Measurements from ENCODE around the gene GPATCH4.
"Not testable (repeated sequence)": the region's sequence is repeated elsewhere in the genome, so short reads cannot be mapped to it uniquely, and the experiment has no call there.

Gene GPATCH4

DNA sequence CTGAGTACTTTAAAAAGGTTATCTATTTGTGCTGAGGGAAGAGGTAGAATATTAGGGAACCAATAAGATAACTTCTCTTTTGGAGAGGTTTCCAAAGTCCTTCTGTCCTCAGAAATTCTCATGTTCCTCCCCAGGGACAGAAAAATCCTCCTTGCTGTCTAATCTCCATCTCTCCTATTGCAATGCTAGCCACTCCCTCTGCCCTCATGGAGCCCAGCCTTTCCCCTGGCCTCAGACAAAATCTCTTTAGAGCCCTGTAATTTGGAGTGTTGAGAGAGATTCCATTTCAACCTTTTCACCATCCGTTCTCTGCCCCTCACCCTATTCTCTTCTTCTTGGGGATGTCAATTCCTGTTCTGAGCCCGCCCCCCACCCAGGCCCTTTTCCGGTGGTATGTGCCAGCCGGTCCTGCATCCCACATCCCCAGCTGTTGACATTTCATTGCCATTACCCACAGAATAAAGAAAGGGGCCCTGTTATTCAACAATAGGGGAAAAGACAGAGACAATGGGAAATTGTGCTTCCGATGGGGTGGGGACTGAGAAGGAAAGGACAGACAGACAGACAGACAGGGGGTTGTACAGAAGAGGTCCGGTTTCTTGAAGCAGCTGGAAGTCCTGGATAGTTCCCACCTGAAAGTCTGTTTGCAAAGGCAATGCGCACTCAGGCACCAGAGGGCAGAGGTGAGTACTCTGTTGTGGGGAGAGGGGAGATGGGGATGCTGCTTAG is 17.7 kb upstream of the GPATCH4 start, which contains the start of gene HAPLN2:
HAPLN2 (plus strand) TSS at position 563 of the 729 bp plus-strand sequence. CDS start 4,076 bp downstream, outside the sequence.
- Histone ChIP-seq H3K4me3 (no peak within 1 kb of the TSS), H3K4me2 (no peak within 1 kb of the TSS), H3K4me1 (no peaks in the 10 kb centered on the region), H4K20me1 (peaks cover 26% of the 10 kb centered on the region; the same call in 1 of the 2 replicates), H3K9me3 (no peaks in the 10 kb centered on the region), H3K9ac (no peak within 1 kb of the TSS), H3K36me3 (no peaks in the 10 kb centered on the region), H3K27me3 (peaks cover 88% of the 10 kb centered on the region), H3K27ac (no peak within 1 kb of the TSS)
- no peak for TF ChIP-seq Cebpa-rat (IDR thresholded peaks at IDR 0.05)

DNA sequence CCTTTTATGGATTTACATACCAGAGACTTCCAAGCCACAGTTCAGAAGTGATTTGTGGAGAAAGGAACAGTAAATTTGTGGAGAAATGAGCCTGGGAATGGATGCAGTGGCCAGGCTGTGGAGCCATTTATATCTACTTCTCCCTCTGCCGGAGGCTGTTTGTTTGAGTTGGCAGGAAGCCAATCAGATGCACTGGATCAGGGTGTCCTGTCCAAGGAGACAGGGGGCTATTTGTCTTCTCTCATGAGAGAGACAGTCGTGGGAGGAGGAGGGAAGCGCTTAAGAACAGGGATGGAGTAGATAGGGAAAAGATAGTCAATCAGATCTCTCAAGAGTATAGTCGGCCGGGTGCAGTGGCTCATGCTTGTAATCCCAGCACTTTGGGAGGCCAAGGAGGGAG is 15.2 kb upstream of the GPATCH4 start:
- H3K9me3 ChIP-seq: no peaks in the 10 kb centered on the region
- no peak overlapping the region for H3K4me2 ChIP-seq
- no peak for TF ChIP-seq Cebpa-rat (IDR thresholded peaks at IDR 0.05)
- H3K27me3 ChIP-seq: peaks cover 64% of the 10 kb centered on the region
- no peak overlapping the region for H3K27ac ChIP-seq
- H3K9ac ChIP-seq: no peak overlapping the region
- no peak overlapping the region for H3K4me3 ChIP-seq
- no peaks in the 10 kb centered on the region for H3K4me1 ChIP-seq
- H4K20me1 ChIP-seq: peaks cover 6% of the 10 kb centered on the region; the same call in 1 of the 2 replicates
- H3K36me3 ChIP-seq: no peaks in the 10 kb centered on the region

DNA sequence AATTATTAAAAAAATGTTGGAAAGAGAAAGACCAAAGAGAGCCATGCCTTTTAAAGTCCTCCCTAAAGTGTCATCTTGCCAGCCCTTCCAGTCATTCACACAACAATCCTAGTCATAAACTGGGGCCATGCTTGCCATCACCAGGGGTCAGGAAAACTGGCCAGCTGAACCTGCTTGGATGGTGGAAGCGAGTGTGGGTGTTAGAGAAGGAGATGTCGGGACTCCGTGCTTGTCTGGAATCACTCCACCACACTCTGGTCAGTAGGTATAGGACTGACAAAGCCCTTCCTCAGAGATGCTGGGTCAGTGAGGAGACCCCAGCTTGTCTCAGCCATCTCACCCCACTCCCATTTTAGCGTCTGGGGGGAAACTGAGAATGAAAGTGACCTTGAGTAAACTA is 14.7 kb upstream of the GPATCH4 start:
- Histone ChIP-seq H3K9ac (no peak overlapping the region), H3K4me3 (no peak overlapping the region), H4K20me1 (peaks cover under 1% of the 10 kb centered on the region; the same call in 1 of the 2 replicates), H3K36me3 (no peaks in the 10 kb centered on the region), H3K27me3 (peaks cover 59% of the 10 kb centered on the region), H3K4me2 (no peak overlapping the region), H3K4me1 (no peaks in the 10 kb centered on the region), H3K9me3 (no peaks in the 10 kb centered on the region), H3K27ac (no peak overlapping the region)
- no peak for TF ChIP-seq Cebpa-rat (IDR thresholded peaks at IDR 0.05)

GRCh38 chr1:156612666-156613065 is 11.4 kb upstream of the GPATCH4 start:
- no peak for TF ChIP-seq Cebpa-rat (IDR thresholded peaks at IDR 0.05)
- Histone ChIP-seq H3K27me3 (peaks cover 34% of the 10 kb centered on the region), H3K9ac (no peak overlapping the region), H4K20me1 (no peaks in the 10 kb centered on the region), H3K4me3 (no peak overlapping the region), H3K4me1 (peaks cover 13% of the 10 kb centered on the region), H3K27ac (no peak overlapping the region), H3K36me3 (no peaks in the 10 kb centered on the region), H3K4me2 (no peak overlapping the region), H3K9me3 (no peaks in the 10 kb centered on the region)

GRCh38 chr1:156610072-156610471 is 8.8 kb upstream of the GPATCH4 start:
- not testable (repeated sequence) for H3K4me3 ChIP-seq, H3K4me2 ChIP-seq, H3K9me3 ChIP-seq, H4K20me1 ChIP-seq, H3K27ac ChIP-seq, H3K9ac ChIP-seq, H3K36me3 ChIP-seq
- Histone ChIP-seq H3K27me3 (peaks cover 12% of the 10 kb centered on the region), H3K4me1 (peaks cover 23% of the 10 kb centered on the region)

DNA sequence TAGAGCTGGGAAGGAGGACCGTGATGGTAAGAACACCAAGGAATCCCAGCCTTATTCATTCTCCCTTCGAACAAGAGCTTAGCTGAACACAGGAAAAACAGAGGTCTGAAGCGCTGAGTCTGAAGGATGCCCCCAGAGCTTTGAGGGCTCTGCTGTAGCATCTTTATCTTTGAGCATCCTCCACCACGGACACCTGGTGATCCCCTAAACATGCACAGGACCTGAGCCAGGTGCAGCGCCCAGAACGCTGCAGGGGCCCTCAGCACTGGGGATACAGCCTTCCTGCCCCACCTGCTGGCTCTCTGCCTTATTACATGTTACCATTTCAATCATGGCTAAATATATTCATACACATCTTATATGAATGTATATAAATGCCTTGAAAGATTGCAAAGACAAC is 7.7 kb upstream of the GPATCH4 start:
- Histone ChIP-seq H3K9ac (no peak overlapping the region), H3K4me1 (peaks cover 23% of the 10 kb centered on the region), H3K4me3 (no peak overlapping the region), H3K4me2 (no peak overlapping the region), H3K27me3 (peaks cover under 1% of the 10 kb centered on the region; the same call in 1 of the 2 replicates), H3K36me3 (no peaks in the 10 kb centered on the region), H3K9me3 (no peaks in the 10 kb centered on the region), H3K27ac (no peak overlapping the region), H4K20me1 (no peaks in the 10 kb centered on the region)
- TF ChIP-seq Cebpa-rat (IDR thresholded peaks at IDR 0.05): no peak

DNA sequence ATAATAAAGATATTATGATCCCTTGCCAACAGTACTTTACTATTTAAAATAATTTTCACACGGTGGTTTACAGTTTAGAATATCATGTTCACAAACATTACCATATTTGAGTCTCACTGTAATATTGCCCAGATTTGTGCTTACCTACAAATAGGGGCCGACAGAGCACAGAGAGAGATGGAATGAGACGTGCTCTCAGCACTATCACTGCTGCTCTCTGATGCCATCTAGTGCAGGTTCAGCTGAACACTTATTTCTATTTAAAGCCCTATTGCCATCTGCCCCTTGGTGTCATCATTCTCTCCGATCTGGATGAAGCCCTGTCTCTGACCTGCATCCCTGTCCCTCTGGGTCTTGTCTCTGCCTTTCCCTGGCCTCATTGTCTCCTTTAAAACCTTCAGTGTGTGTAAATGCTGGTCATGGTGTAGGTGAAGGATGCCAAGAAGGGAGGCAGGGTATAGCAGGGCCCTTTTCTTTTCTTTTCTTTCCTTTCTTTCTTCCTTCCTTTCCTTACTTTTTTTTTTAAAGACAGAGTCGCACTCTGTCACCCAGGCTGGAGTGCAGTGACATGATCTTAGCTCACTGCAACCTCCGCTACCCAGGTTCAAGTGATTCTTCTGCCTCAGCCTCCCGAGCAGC is 6.9 kb upstream of the GPATCH4 start:
- H3K9ac ChIP-seq: no peak overlapping the region
- peak overlapping the region; percentile 33 for H3K4me2 ChIP-seq
- H3K4me1 ChIP-seq: peaks cover 23% of the 10 kb centered on the region
- no peaks in the 10 kb centered on the region for H3K36me3 ChIP-seq
- no peaks in the 10 kb centered on the region for H3K9me3 ChIP-seq
- no peak overlapping the region for H3K27ac ChIP-seq
- no peaks in the 10 kb centered on the region for H3K27me3 ChIP-seq
- H3K4me3 ChIP-seq: no peak overlapping the region
- no peak for TF ChIP-seq Cebpa-rat (IDR thresholded peaks at IDR 0.05)
- no peaks in the 10 kb centered on the region for H4K20me1 ChIP-seq

DNA sequence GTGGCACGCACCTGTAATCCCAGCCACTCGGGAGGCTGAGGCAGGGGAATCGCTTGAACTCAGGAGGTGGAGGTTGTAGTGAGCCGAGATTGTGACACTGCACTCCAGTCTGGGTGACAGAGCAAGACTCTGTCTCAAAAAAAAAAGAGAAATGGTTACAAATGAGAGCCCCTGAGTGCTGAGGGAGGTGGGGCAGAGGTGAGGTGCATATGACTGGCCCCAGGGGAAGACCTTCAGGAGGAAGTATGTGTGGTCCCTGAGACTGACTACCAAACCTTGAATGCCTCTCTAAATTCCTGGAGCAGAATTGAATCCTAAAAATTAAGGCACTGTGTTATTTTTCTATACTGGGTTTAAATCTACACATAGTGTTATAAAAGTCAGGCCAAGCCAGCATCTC is 6.1 kb upstream of the GPATCH4 start:
- not testable (repeated sequence) for H3K9me3 ChIP-seq, H3K27me3 ChIP-seq, H3K27ac ChIP-seq, H4K20me1 ChIP-seq, H3K4me3 ChIP-seq, H3K36me3 ChIP-seq, H3K9ac ChIP-seq
- H3K4me1 ChIP-seq: peaks cover 28% of the 10 kb centered on the region
- H3K4me2 ChIP-seq: peak overlapping the region; percentile 14; the same call in 1 of the 2 replicates

DNA sequence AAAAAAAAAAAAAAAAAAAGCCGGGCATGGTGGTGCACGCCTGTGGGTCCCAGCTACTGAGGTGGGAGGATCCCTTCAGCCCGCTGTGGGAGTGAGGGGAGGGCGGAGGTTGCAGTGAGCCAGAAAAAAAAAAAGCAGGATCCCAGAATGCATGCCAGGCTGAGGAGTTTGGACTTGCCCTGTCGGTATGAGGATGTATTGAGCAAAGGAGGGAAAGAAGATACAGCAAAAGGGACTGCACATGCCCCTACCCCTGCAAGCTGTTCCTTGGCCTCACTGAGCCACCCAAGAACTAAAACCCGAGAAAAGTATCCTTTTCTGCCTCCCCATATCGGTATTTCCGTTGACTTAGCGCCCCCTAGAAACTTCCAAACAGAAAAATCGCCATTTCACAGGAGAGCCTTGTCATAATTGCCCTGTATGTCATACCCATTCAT is 1.3 kb upstream of the GPATCH4 start:
- Histone ChIP-seq H3K36me3 (peaks cover 18% of the 10 kb centered on the region), H3K4me2 (peak overlapping the region; percentile 92), H3K4me1 (peaks cover 39% of the 10 kb centered on the region), H3K27me3 (no peaks in the 10 kb centered on the region), H4K20me1 (no peaks in the 10 kb centered on the region), H3K9me3 (no peaks in the 10 kb centered on the region), H3K27ac (no peak overlapping the region), H3K4me3 (no peak overlapping the region), H3K9ac (no peak overlapping the region)
- TF ChIP-seq Cebpa-rat (IDR thresholded peaks at IDR 0.05): no peak

GRCh38 chr1:156601892-156602291 is 613 bp upstream of the GPATCH4 start:
- Histone ChIP-seq H3K27me3 (no peaks in the 10 kb centered on the region), H3K4me3 (peak overlapping the region; percentile 78), H3K4me2 (peak overlapping the region; percentile 92), H3K9me3 (no peaks in the 10 kb centered on the region), H3K9ac (peak overlapping the region; percentile 86), H4K20me1 (peaks cover 4% of the 10 kb centered on the region; the same call in 1 of the 2 replicates), H3K4me1 (peaks cover 32% of the 10 kb centered on the region), H3K27ac (peak overlapping the region; percentile 88), H3K36me3 (peaks cover 24% of the 10 kb centered on the region)
- no peak for TF ChIP-seq Cebpa-rat (IDR thresholded peaks at IDR 0.05)
